ENCODE results near the gene UROS. TPM values are rescaled to one million over a fixed set of nuclear protein-coding genes. Genes with fewer than 3 reads are reported as not detected.

Gene UROS
- total and polyA plus RNA-seq, 2 donors (not counting 3 experiments of a cell fraction or from before 2014, with no cell fraction given) = 38.4 to 42.0 TPM

DNA sequence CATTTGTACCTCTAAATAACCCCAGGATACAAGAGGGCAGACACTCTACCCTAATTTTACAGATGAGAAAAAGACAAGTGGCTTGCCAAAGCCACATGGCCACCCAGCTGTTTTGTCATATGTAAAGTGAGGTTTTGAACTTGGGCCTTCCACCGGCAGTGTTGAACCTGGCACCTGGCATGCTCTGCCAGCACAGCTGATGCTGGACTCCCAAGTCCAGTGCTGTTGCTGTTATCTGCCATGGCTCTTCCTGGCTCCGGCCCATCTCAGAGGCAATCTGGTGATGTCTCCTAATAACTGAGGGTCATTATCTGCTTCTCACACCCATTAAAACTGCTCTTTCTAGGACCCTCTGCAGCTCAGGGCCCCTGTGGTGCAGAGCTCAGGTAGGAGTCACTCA, 25.3 kb upstream of the UROS start:
- Histone ChIP-seq H3K4me1 (ENCODE audit: control insufficient read depth, extremely low read depth, insufficient read depth, low read length) (no peaks in the 10 kb centered on the region), H3K27me3 (ENCODE audit: control insufficient read depth in 2 of 2, insufficient read depth in 2 of 2, low read length in 2 of 2) (no peaks in the 10 kb centered on the region), H3K4me2 (ENCODE audit: insufficient read depth, low read length) (no peak overlapping the region), H3K79me2 (ENCODE audit: control insufficient read depth, insufficient read depth, low read length) (no peaks in the 10 kb centered on the region), H3K9ac (replicated peaks; ENCODE audit: extremely low read depth, insufficient read depth, low read length) (no peak overlapping the region), H3K9me1 (replicated peaks; ENCODE audit: control insufficient read depth, extremely low read depth, insufficient read depth, low read length) (no peaks in the 10 kb centered on the region), H3K27ac (ENCODE audit: insufficient read depth, low read depth, low read length) (no peak overlapping the region), H3K4me3 (replicated peaks in 1 of 3; ENCODE audit: insufficient read depth in 1 of 3, low read depth in 1 of 3, low read length in 3 of 3) (no peak overlapping the region), H4K20me1 (replicated peaks; ENCODE audit: control insufficient read depth, extremely low read depth, insufficient read depth, low read length) (no peaks in the 10 kb centered on the region), H3K9me3 (replicated peaks; ENCODE audit: control insufficient read depth, insufficient read depth, low read length) (no peaks in the 10 kb centered on the region), H2AFZ (ENCODE audit: low read depth, low read length) (no peak overlapping the region), H3K36me3 (ENCODE audit: control insufficient read depth in 2 of 2, extremely low read depth in 1 of 2, insufficient read depth in 2 of 2, low read length in 2 of 2) (peaks cover 4% of the 10 kb centered on the region in 2 experiments)
- CTCF ChIA-PET = no interaction called here
- FAIRE-seq (no peak), DNase-seq (ENCODE audit: low read depth, low spot score) (no peak)
- POLR2A ChIA-PET = no interaction called here
- dilution Hi-C loops (cut with MboI; ENCODE audit: extremely low pct_ligation_motif_present, low sequenced_read_pairs) (no loop called here), intact Hi-C loops (cut with micrococcal nuclease) (no loop called here)
- BruUV-seq (replicated peaks) = no TSS peak
- TF ChIP-seq POLR2AphosphoS5 (IDR thresholded peaks at IDR 0.05; ENCODE audit: insufficient read depth, low read depth, low read length) (no peak), POLR2A (IDR thresholded peaks at IDR 0.05; ENCODE audit: low read depth, low read length) (no peak), JUN (IDR thresholded peaks at IDR 0.05; ENCODE audit: borderline replicate concordance, insufficient read depth, insufficient read length, low read depth) (no peak), GATA2 (IDR thresholded peaks at IDR 0.05; ENCODE audit: insufficient read depth, insufficient read length, low read depth, low read length) (no peak)
- TF ChIP-seq, protein P1, sequence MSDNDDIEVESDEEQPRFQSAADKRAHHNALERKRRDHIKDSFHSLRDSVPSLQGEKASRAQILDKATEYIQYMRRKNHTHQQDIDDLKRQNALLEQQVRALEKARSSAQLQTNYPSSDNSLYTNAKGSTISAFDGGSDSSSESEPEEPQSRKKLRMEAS (IDR thresholded peaks at IDR 0.05; ENCODE audit: insufficient read depth, insufficient read length) = no peak

DNA sequence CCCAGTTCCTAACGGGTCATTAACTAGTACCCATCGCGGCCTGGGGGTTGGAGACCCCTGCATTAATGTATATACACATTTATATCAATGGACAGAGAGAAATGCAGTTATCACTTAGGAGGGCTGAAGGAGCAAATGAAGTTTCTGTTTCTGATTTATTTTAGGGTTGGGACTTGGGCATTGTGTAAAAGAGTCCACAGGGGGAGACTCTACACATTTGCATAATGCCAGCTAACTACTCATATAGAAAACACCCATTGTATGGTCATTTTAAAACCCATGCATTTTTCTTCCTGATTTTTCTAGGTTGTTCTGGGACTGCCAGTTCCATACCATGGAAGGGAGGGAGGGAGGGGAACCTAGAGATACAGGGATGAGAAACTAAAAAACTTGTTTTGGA, 23.8 kb upstream of the UROS start:
- DNase-seq (ENCODE audit: low read depth, low spot score) (no peak), FAIRE-seq (no peak)
- ChIA-PET CTCF (no interaction called here), POLR2A (no interaction called here)
- no peaks in the 10 kb centered on the region for H3K27me3 ChIP-seq (ENCODE audit: control insufficient read depth in 2 of 2, insufficient read depth in 2 of 2, low read length in 2 of 2)
- H3K4me2 ChIP-seq (ENCODE audit: insufficient read depth, low read length) = no peak overlapping the region
- H3K4me3 ChIP-seq (replicated peaks in 1 of 3; ENCODE audit: insufficient read depth in 1 of 3, low read depth in 1 of 3, low read length in 3 of 3) = no peak overlapping the region
- BruUV-seq (replicated peaks) = no TSS peak
- no peak overlapping the region for H3K9ac ChIP-seq (replicated peaks; ENCODE audit: extremely low read depth, insufficient read depth, low read length)
- dilution Hi-C loops (cut with MboI; ENCODE audit: extremely low pct_ligation_motif_present, low sequenced_read_pairs) = no loop called here
- H2AFZ ChIP-seq (ENCODE audit: low read depth, low read length) = no peak overlapping the region
- no peaks in the 10 kb centered on the region for H3K4me1 ChIP-seq (ENCODE audit: control insufficient read depth, extremely low read depth, insufficient read depth, low read length)
- no peaks in the 10 kb centered on the region for H4K20me1 ChIP-seq (replicated peaks; ENCODE audit: control insufficient read depth, extremely low read depth, insufficient read depth, low read length)
- peaks cover under 1 to 1% of the 10 kb centered on the region in 2 experiments for H3K36me3 ChIP-seq (ENCODE audit: control insufficient read depth in 2 of 2, extremely low read depth in 1 of 2, insufficient read depth in 2 of 2, low read length in 2 of 2)
- H3K27ac ChIP-seq (ENCODE audit: insufficient read depth, low read depth, low read length) = no peak overlapping the region
- intact Hi-C loops (cut with micrococcal nuclease) = no loop called here
- TF ChIP-seq, protein P1 (IDR thresholded peaks at IDR 0.05; ENCODE audit: insufficient read depth, insufficient read length) = no peak
- TF ChIP-seq MYC (IDR thresholded peaks at IDR 0.05; ENCODE audit: low read depth, low read length) = no peak
- no peak for TF ChIP-seq POLR2AphosphoS5 (IDR thresholded peaks at IDR 0.05; ENCODE audit: insufficient read depth, low read depth, low read length)
- TF ChIP-seq, protein P2, sequence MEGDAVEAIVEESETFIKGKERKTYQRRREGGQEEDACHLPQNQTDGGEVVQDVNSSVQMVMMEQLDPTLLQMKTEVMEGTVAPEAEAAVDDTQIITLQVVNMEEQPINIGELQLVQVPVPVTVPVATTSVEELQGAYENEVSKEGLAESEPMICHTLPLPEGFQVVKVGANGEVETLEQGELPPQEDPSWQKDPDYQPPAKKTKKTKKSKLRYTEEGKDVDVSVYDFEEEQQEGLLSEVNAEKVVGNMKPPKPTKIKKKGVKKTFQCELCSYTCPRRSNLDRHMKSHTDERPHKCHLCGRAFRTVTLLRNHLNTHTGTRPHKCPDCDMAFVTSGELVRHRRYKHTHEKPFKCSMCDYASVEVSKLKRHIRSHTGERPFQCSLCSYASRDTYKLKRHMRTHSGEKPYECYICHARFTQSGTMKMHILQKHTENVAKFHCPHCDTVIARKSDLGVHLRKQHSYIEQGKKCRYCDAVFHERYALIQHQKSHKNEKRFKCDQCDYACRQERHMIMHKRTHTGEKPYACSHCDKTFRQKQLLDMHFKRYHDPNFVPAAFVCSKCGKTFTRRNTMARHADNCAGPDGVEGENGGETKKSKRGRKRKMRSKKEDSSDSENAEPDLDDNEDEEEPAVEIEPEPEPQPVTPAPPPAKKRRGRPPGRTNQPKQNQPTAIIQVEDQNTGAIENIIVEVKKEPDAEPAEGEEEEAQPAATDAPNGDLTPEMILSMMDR (IDR thresholded peaks at IDR 0.05; ENCODE audit: extremely low read depth in 1 of 2, insufficient read depth in 1 of 2, low read depth in 1 of 2, low read length in 2 of 2) = no peak
- TF ChIP-seq POLR2A (IDR thresholded peaks at IDR 0.05; ENCODE audit: low read depth, low read length) = no peak
- TF ChIP-seq JUN (IDR thresholded peaks at IDR 0.05; ENCODE audit: borderline replicate concordance, insufficient read depth, insufficient read length, low read depth) = no peak
- no peak for TF ChIP-seq EZH2 (IDR thresholded peaks at IDR 0.05; ENCODE audit: borderline replicate concordance, low read depth, low read length, severe bottlenecking)
- no peak for TF ChIP-seq GATA2 (IDR thresholded peaks at IDR 0.05; ENCODE audit: insufficient read depth, insufficient read length, low read depth, low read length)
- TF ChIP-seq FOS (IDR thresholded peaks at IDR 0.05; ENCODE audit: borderline replicate concordance, insufficient read depth, low read length) = no peak
- no peaks in the 10 kb centered on the region for H3K9me1 ChIP-seq (replicated peaks; ENCODE audit: control insufficient read depth, extremely low read depth, insufficient read depth, low read length)
- no peaks in the 10 kb centered on the region for H3K79me2 ChIP-seq (ENCODE audit: control insufficient read depth, insufficient read depth, low read length)
- H3K9me3 ChIP-seq (replicated peaks; ENCODE audit: control insufficient read depth, insufficient read depth, low read length) = no peaks in the 10 kb centered on the region

Data from endothelial cell of umbilical vein (primary cell).